NCI-H1092 treated with DMSO at 0.1 percent for 48 hours (cell line): Measurements from ENCODE around the gene CACNA1A.
"Not testable (repeated sequence)": the region's sequence is repeated elsewhere in the genome, so short reads cannot be mapped to it uniquely, and the experiment has no call there.

ENCODE experiments used
- DNase-seq: peaks from one replicate; lab custom pipeline; 2025; lab: John Stamatoyannopoulos, UW

Gene CACNA1A

GRCh38 chr19:13363954-13364353 is 142.3 kb downstream of the CACNA1A start:
- no peak for DNase-seq

GRCh38 chr19:13363245-13363644 is 143.0 kb downstream of the CACNA1A start:
- DNase-seq, result no peak

- no peak for DNase-seq
These were observed 143.6 kb downstream of the CACNA1A start for GRCh38 chr19:13362668-13363067.

GRCh38 chr19:13361726-13362125 is 144.6 kb downstream of the CACNA1A start:
- DNase-seq, result not testable (repeated sequence)

- no peak for DNase-seq
These were observed 149.5 kb downstream of the CACNA1A start for GRCh38 chr19:13356686-13357280.

- DNase-seq, result no peak
These were observed 150.1 kb downstream of the CACNA1A start for GRCh38 chr19:13356185-13356584.

GRCh38 chr19:13355356-13355755 is 150.9 kb downstream of the CACNA1A start:
- DNase-seq, result no peak

- no peak for DNase-seq
These were observed 152.7 kb downstream of the CACNA1A start for GRCh38 chr19:13353625-13354024.

GRCh38 chr19:13350759-13351158 is 155.5 kb downstream of the CACNA1A start:
- no peak for DNase-seq

GRCh38 chr19:13350072-13350471 is 156.2 kb downstream of the CACNA1A start:
- DNase-seq, result no peak

- DNase-seq, result no peak
These were observed 158.9 kb downstream of the CACNA1A start for GRCh38 chr19:13347367-13347766.

- DNase-seq, result no peak
These were observed 162.8 kb downstream of the CACNA1A start for GRCh38 chr19:13343514-13343913.

- no peak for DNase-seq
These were observed 163.6 kb downstream of the CACNA1A start for GRCh38 chr19:13342672-13343071.

- no peak for DNase-seq
These were observed 166.4 kb downstream of the CACNA1A start for GRCh38 chr19:13339869-13340268.

GRCh38 chr19:13337181-13337580 is 169.1 kb downstream of the CACNA1A start:
- no peak for DNase-seq

- no peak for DNase-seq
These were observed 171.3 kb downstream of the CACNA1A start for GRCh38 chr19:13334801-13335481.

- no peak for DNase-seq
These were observed 176.0 kb downstream of the CACNA1A start for GRCh38 chr19:13330285-13330684.

GRCh38 chr19:13329766-13330165 is 176.5 kb downstream of the CACNA1A start:
- no peak for DNase-seq

GRCh38 chr19:13328241-13328640 is 178.0 kb downstream of the CACNA1A start:
- no peak for DNase-seq

- no peak for DNase-seq
These were observed 186.8 kb downstream of the CACNA1A start for GRCh38 chr19:13319526-13319925.

GRCh38 chr19:13318190-13318589 is 188.1 kb downstream of the CACNA1A start:
- no peak for DNase-seq

GRCh38 chr19:13315495-13315894 is 190.8 kb downstream of the CACNA1A start:
- DNase-seq, result no peak

- no peak for DNase-seq
These were observed 191.5 kb downstream of the CACNA1A start for GRCh38 chr19:13314761-13315160.

GRCh38 chr19:13313875-13314274 is 192.4 kb downstream of the CACNA1A start:
- no peak for DNase-seq
